Fibroblast of lung (primary cell): Measurements from ENCODE around the gene CELF2.

Experiments used
- CTCF ChIP-seq, 2 donors: IDR thresholded peaks in 1 of 2; conservative IDR thresholded peaks in 1 of 2; 1 replicate in 1 of 2; 2 replicates in 1 of 2; pipeline ENCODE4 v1.5.1; 2011 to 2012; ENCODE audit warnings: low read length in 2 of 2, control low read depth in 1 of 2, inconsistent platforms in 1 of 2, low read depth in 1 of 2, mild to moderate bottlenecking in 1 of 2
- EZH2 ChIP-seq: IDR thresholded peaks from 2 replicates; pipeline ENCODE4 v1.5.1; 2012; ENCODE audit warnings: low read length, control low read depth, mild to moderate bottlenecking; ENCODE audit errors: missing control alignments

- no peak for TF ChIP-seq CTCF (conservative IDR thresholded peaks at IDR 0.05 in 1 of 2, IDR thresholded peaks at IDR 0.05 in 1 of 2; ENCODE audit: low read depth in 1 of 2, low read length in 2 of 2)
- no peak for TF ChIP-seq EZH2
These were observed 208.3 kb downstream of the CELF2 start for GRCh38 chr10:11225935-11226334.
